Kidney epithelial cell (primary cell): ENCODE measurements around the gene LYPLA2. TPM values are rescaled to one million over a fixed set of nuclear protein-coding genes. Genes with fewer than 3 reads are reported as not detected.

ENCODE experiments used
- DNase-seq: peaks from one replicate; pipeline ENCODE4 v3.0.0-alpha.2; 2010; ENCODE audit warnings: low read depth
- H3K27me3 ChIP-seq: 2 replicates; pipeline ENCODE4 v1.6.0; 2011; ENCODE audit warnings: low read length; ENCODE audit not compliant: control insufficient read depth, insufficient read depth
- H3K36me3 ChIP-seq: 2 replicates; pipeline ENCODE4 v1.5.1; 2011; ENCODE audit warnings: low read length; ENCODE audit not compliant: control insufficient read depth, insufficient read depth
- H3K4me3 ChIP-seq: 2 replicates; pipeline ENCODE4 v1.5.1; 2011; ENCODE audit warnings: low read depth, mild to moderate bottlenecking, control low read depth, low read length
- total RNA-seq: library from RNA; depleted of rRNA; stranded (reverse); fragments of >200 nt; gene quantifications from 2 replicates; pipeline ENCODE4 v1.2.3, GENCODE V29; 2015
- TF ChIP-seq, protein P1 (sequence below): IDR thresholded peaks from 2 replicates; pipeline ENCODE4 v1.5.1; 2011; ENCODE audit warnings: mild to moderate bottlenecking, moderate library complexity, low read length, control low read depth, inconsistent platforms; ENCODE audit not compliant: insufficient read depth, poor library complexity, severe bottlenecking

LYPLA2 gene
- total RNA-seq, 1 donor from 2014 or later: 163 TPM

DNA sequence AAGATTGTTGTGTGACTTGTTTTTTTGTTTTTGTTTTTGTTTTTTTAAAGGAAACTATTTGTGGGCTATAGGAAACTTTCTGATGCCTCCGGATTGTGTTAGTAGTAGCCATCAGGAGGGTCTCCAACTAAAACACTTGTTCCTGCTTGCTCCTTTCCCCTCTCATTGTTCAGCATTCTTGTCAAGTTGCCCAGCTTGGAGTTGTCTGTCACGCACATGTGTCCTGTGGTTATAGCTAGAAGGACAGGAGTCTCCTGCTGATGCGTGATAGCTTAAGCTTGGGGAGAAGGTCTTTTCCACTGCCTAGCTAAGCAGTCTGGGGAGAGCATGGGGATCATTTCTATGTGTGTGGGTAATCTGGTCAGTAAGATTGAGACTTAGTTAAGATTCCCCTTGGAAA, 3.2 kb upstream of the LYPLA2 start:
- Histone ChIP-seq H3K27me3 (no peaks in the 10 kb centered on the region), H3K4me3 (no peak overlapping the region), H3K36me3 (peaks cover 6% of the 10 kb centered on the region)
- DNase-seq: no peak
- TF ChIP-seq, protein P1, sequence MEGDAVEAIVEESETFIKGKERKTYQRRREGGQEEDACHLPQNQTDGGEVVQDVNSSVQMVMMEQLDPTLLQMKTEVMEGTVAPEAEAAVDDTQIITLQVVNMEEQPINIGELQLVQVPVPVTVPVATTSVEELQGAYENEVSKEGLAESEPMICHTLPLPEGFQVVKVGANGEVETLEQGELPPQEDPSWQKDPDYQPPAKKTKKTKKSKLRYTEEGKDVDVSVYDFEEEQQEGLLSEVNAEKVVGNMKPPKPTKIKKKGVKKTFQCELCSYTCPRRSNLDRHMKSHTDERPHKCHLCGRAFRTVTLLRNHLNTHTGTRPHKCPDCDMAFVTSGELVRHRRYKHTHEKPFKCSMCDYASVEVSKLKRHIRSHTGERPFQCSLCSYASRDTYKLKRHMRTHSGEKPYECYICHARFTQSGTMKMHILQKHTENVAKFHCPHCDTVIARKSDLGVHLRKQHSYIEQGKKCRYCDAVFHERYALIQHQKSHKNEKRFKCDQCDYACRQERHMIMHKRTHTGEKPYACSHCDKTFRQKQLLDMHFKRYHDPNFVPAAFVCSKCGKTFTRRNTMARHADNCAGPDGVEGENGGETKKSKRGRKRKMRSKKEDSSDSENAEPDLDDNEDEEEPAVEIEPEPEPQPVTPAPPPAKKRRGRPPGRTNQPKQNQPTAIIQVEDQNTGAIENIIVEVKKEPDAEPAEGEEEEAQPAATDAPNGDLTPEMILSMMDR: no peak

DNA sequence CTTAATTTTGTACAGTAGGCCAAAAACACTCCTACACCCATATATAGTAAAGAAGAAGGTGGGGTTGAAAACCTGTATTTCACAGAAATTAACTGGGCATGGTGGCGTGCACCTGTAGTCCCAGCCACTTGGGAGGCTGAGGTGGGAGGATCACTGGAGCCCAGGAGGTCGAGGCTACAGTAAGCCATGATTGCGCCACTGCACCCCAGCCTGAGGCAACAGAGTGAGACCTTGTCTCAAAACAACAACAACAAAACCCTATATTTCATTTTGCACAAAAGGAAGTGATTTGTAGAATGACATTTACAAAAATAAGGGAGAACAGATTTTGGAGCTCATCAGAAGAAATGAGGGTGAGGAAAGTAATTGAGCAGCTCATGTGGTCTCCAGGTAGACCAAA, 2.2 kb upstream of the LYPLA2 start:
- Histone ChIP-seq H3K36me3 (peaks cover 6% of the 10 kb centered on the region), H3K4me3 (no peak overlapping the region), H3K27me3 (no peaks in the 10 kb centered on the region)
- TF ChIP-seq, protein P1: no peak
- DNase-seq: no peak

DNA sequence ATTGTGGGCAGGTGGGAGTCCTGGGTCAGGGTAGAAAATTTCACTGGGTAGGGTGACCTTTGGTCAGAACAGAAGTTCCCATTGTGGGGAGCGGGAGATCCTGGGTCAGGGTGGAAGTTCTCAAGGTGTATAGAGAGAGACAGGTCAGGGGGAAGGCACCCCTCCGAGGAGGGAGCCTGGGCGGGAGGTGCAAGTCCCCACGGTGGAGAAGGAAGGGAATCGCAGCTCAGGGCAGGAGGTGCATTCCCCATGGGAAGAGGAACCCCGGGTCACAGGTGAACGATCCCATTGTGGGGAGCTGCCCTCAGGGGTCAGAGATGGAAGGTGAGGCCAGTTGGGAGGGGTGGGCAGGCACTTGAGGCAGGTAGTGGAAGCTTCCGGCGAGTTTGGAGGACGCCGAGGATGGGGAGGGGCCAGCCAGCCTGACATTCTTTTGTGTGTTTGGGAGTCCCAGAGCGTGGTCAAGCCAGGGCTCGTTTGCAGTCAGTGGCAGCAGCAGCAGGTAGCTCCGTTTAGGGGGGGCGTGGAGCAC, 637 bp downstream of the LYPLA2 start:
- DNase-seq: no peak
- peaks cover 4% of the 10 kb centered on the region for H3K36me3 ChIP-seq
- peak overlapping the region; percentile 90 for H3K4me3 ChIP-seq
- TF ChIP-seq, protein P1: no peak
- no peaks in the 10 kb centered on the region for H3K27me3 ChIP-seq

DNA sequence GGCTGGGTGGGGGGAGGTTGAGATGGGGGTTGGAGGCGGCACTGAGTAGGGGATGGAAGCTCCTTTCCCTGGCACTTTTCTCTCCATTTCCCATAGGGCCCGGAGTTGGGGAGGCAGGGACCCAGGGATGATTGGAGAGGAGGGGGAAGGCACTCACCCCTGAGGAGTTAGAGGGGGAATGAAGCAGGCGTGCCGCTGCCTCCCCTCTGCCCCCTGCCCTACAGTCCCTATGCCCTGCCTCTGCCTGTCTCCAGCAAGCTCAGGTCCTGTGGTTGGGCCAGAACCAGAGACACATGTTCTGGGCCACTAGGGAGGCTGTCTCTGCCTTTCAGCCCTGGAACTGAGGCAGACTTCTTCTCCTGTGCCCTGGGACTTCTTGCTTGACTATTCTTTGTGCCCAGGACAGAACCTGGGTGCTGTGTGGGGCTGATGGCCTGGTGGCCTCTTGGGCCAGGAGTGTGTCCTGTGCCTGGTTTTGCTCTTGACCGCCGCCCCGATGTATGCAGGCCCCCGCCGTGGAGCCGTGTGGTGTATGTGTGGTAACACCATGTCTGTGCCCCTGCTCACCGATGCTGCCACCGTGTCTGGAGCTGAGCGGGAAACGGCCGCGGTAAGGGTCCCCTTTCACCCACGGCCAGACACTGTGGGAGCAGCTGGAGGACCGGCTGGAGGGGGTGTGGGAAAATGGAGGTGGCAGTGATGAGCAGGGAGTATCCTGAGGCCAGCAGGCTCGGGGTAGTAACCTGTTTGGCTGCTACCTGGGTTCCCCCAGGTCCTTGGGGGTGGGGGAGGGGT, 1.4 kb downstream of the LYPLA2 start:
- no peak for DNase-seq
- Histone ChIP-seq H3K4me3 (peak overlapping the region; percentile 90), H3K36me3 (peaks cover 6% of the 10 kb centered on the region), H3K27me3 (no peaks in the 10 kb centered on the region)
- TF ChIP-seq, protein P1: no peak

DNA sequence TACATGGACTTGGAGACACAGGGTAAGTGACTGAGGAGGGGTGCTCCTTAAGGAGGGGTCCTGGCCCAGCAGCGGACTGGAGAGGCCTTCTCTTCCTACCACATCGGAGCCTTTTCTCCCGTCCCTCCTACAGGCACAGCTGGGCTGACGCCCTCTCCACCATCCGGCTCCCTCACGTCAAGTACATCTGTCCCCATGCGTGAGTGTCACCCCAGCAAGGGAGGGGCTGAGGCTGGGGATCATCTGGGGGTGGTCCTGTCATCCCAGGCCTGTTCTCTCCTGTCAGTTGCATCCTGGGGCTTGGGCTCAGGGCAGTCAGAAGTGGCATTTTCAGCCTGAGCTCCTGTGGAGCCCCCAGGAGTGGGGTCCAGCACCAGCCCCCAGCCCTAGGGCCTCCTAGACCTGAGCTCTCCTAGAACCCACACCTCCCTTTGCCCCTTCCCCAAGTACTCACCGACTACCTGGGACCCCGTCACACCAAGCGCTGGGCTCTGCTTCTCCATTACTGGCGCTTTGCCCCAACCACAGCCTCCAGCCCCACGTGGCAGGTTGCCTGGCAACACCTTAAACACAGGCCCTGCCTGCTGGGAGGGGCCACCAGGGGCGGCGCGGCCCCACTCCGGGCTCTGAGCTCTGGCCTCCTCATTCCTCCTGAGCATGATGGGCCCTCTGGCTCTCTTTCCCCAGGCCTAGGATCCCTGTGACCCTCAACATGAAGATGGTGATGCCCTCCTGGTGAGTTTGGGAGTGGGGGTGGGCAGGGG, 2.3 kb downstream of the LYPLA2 start:
- no peaks in the 10 kb centered on the region for H3K27me3 ChIP-seq
- peaks cover 5% of the 10 kb centered on the region for H3K36me3 ChIP-seq
- no peak overlapping the region for H3K4me3 ChIP-seq
- TF ChIP-seq, protein P1: no peak
- DNase-seq: no peak
